Stimulated activated naive CD4-positive, alpha-beta T cell treated with Interleukin-2 at 50 U/mL for 16 hours (primary cell): ENCODE measurements around the gene FARP1.
"Not testable (repeated sequence)": the region's sequence is repeated elsewhere in the genome, so short reads cannot be mapped to it uniquely, and the experiment has no call there.

Experiments used
- DNase-seq: peaks from one replicate; lab custom pipeline; 2025; lab: John Stamatoyannopoulos, UW

FARP1 gene

GRCh38 chr13:98260357-98261164 lies 117.7 kb downstream of the FARP1 start:
- no peak for DNase-seq

- DNase-seq, result no peak
These were observed 118.3 kb downstream of the FARP1 start for GRCh38 chr13:98261165-98261702.

GRCh38 chr13:98262292-98262691 lies 119.4 kb downstream of the FARP1 start:
- DNase-seq, result no peak

- DNase-seq, result no peak
These were observed 120.9 kb downstream of the FARP1 start for GRCh38 chr13:98263841-98264240.

- no peak for DNase-seq
These were observed 122.0 kb downstream of the FARP1 start for GRCh38 chr13:98264877-98265276.

GRCh38 chr13:98265692-98266551 lies 123.0 kb downstream of the FARP1 start:
- no peak for DNase-seq

- DNase-seq, result no peak
These were observed 124.4 kb downstream of the FARP1 start for GRCh38 chr13:98267080-98267912.

- DNase-seq, result no peak
These were observed 126.5 kb downstream of the FARP1 start for GRCh38 chr13:98269386-98269785.

GRCh38 chr13:98270819-98271218 lies 127.9 kb downstream of the FARP1 start:
- no peak for DNase-seq

GRCh38 chr13:98271646-98272045 lies 128.8 kb downstream of the FARP1 start:
- DNase-seq, result not testable (repeated sequence)

GRCh38 chr13:98272549-98272948 lies 129.7 kb downstream of the FARP1 start:
- DNase-seq, result no peak

GRCh38 chr13:98273067-98273823 lies 130.4 kb downstream of the FARP1 start:
- no peak for DNase-seq

GRCh38 chr13:98273824-98274742 lies 131.2 kb downstream of the FARP1 start:
- DNase-seq, result no peak

GRCh38 chr13:98274921-98275487 lies 132.1 kb downstream of the FARP1 start:
- no peak for DNase-seq

GRCh38 chr13:98275681-98276171 lies 132.8 kb downstream of the FARP1 start:
- no peak for DNase-seq

- no peak for DNase-seq
These were observed 133.6 kb downstream of the FARP1 start for GRCh38 chr13:98276486-98276885.

GRCh38 chr13:98278068-98278724 lies 135.3 kb downstream of the FARP1 start:
- DNase-seq, result no peak

- DNase-seq, result no peak
These were observed 136.7 kb downstream of the FARP1 start for GRCh38 chr13:98279473-98280175.
